Prostate gland (tissue), 2 donors: ENCODE data around the gene PPFIA3. TPM values are rescaled to one million over a fixed set of nuclear protein-coding genes. Genes with fewer than 3 reads are reported as not detected.
A peak's percentile ranks its signal among the peaks of the same experiment; 100 is the strongest.
"Not testable (repeated sequence)": the region's sequence is repeated elsewhere in the genome, so short reads cannot be mapped to it uniquely, and the experiment has no call there.

Source experiments
- DNase-seq: peaks from one replicate; pipeline ENCODE4 v3.0.0-alpha.2; 2019; ENCODE audit warnings: low spot score
- H3K27ac ChIP-seq, 2 donors: fragments of 200-600 bp; sonication (generic); 2 replicates each; pipeline ENCODE4 v1.5.1; 2017 to 2019
- H3K27me3 ChIP-seq: fragments of 200-600 bp; sonication (generic); replicated peaks from 2 replicates; pipeline ENCODE4 v1.5.1; 2019; ENCODE audit not compliant: insufficient read depth
- H3K36me3 ChIP-seq, 2 donors: fragments of 200-600 bp; sonication (generic); 1 replicate in 1 of 2; 2 replicates in 1 of 2; pipeline versions ENCODE4 v1.5.1 to v1.8.1; 2017 to 2019
- H3K4me1 ChIP-seq: fragments of 200-600 bp; sonication (generic); replicated peaks from 2 replicates; pipeline ENCODE4 v1.5.1; 2019
- H3K4me3 ChIP-seq, 2 donors: fragments of 200-600 bp; sonication (generic); 2 replicates each; pipeline ENCODE4 v1.5.1; 2017 to 2019
- H3K9me3 ChIP-seq: fragments of 200-600 bp; sonication (generic); 2 replicates; pipeline ENCODE4 v1.5.1; 2017
- CTCF ChIP-seq, 4 experiments: fragments of 200-600 bp in 2 of 4; fragments of 450-650 bp in 2 of 4; sonication (generic) in 2 of 4; IDR thresholded peaks; 1 replicate in 3 of 4; 2 replicates in 1 of 4; pipeline ENCODE4 v1.5.1; 2016 to 2019; ENCODE audit warnings: antibody characterized with exemption in 4 of 4, mild to moderate bottlenecking in 2 of 4, moderate library complexity in 2 of 4
- POLR2A ChIP-seq: fragments of 450-650 bp; IDR thresholded peaks from one replicate; pipeline ENCODE4 v1.6.1; 2016; ENCODE audit warnings: antibody characterized with exemption, mild to moderate bottlenecking
- POLR2AphosphoS5 ChIP-seq: sonication (generic); formaldehyde crosslinking; IDR thresholded peaks from one replicate; pipeline ENCODE4 v1.6.1; 2017; ENCODE audit warnings: antibody characterized with exemption
- WGBS: methylation state at CpG from one replicate; pipeline ENCODE4 v1.1.5; 2018; 5-methylcytosine and 5-hydroxymethylcytosine counted together
- intact Hi-C: fragments of 100-400 bp; cut with DNase I; formaldehyde crosslinking; loops from one replicate; pipeline ENCODE4 v1.14.2; 2022
- total RNA-seq, 2 donors: library from RNA; depleted of rRNA; stranded (reverse); fragments of >200 nt; gene quantifications; one replicate each; pipeline ENCODE4 v1.1.0, GENCODE V29; 2016

The PPFIA3 gene
- total RNA-seq, 2 donors from 2014 or later = 12.3 to 18.2 TPM

- H3K27ac ChIP-seq = peak overlapping the region in 1 of 2 donors; percentile 19
- no peak for DNase-seq
- H3K9me3 ChIP-seq = no peaks in the 10 kb centered on the region
- WGBS = 24% methylated on average over 22 of the region's 23 CpGs
- no peaks in the 10 kb centered on the region for H3K27me3 ChIP-seq
- TF ChIP-seq POLR2A = no peak
- no peak for TF ChIP-seq POLR2AphosphoS5
- TF ChIP-seq CTCF (IDR thresholded peaks at IDR 0.05) = no peak
- no peaks in the 10 kb centered on the region for H3K36me3 ChIP-seq
- no peak overlapping the region for H3K4me3 ChIP-seq
- intact Hi-C loops = no loop called here
- peaks cover under 1% of the 10 kb centered on the region for H3K4me1 ChIP-seq
These were observed 5.8 kb downstream of the PPFIA3 start for GRCh38 chr19:49125025-49125731.

GRCh38 chr19:49126575-49126974 is 7.2 kb downstream of the PPFIA3 start:
- 65% methylated on average over 4 of the region's 4 CpGs for WGBS
- no peak for TF ChIP-seq CTCF (IDR thresholded peaks at IDR 0.05)
- no peak for TF ChIP-seq POLR2A
- no peak for TF ChIP-seq POLR2AphosphoS5
- H3K4me1 ChIP-seq = no peaks in the 10 kb centered on the region
- no peak overlapping the region for H3K4me3 ChIP-seq
- no peak for DNase-seq
- no peak overlapping the region for H3K27ac ChIP-seq
- no peaks in the 10 kb centered on the region for H3K9me3 ChIP-seq
- no peaks in the 10 kb centered on the region for H3K27me3 ChIP-seq
- no peaks in the 10 kb centered on the region for H3K36me3 ChIP-seq
- intact Hi-C loops = no loop called here

GRCh38 chr19:49127225-49127624 is 7.9 kb downstream of the PPFIA3 start:
- intact Hi-C loops, H3K9me3 ChIP-seq, H3K27me3 ChIP-seq, DNase-seq, H3K4me1 ChIP-seq, H3K4me3 ChIP-seq, H3K36me3 ChIP-seq: not testable (repeated sequence)
- 95% methylated on average over 12 of the region's 12 CpGs for WGBS
- peak overlapping the region in 1 of 2 donors; percentile 67 for H3K27ac ChIP-seq

GRCh38 chr19:49127674-49128544 is 8.6 kb downstream of the PPFIA3 start:
- Histone ChIP-seq H3K27me3 (no peaks in the 10 kb centered on the region), H3K9me3 (no peaks in the 10 kb centered on the region), H3K4me3 (peak overlapping the region; percentile 10 to 18), H3K36me3 (no peaks in the 10 kb centered on the region), H3K27ac (peak overlapping the region; percentile 47 to 67), H3K4me1 (no peaks in the 10 kb centered on the region)
- WGBS = 4% methylated on average over 57 of the region's 63 CpGs
- intact Hi-C loops = no loop called here
- TF ChIP-seq POLR2AphosphoS5 (peak; percentile 80), CTCF (IDR thresholded peaks at IDR 0.05) (peak in 2 of 4 experiments; percentile 39 to 44), POLR2A (peak; percentile 61)
- DNase-seq = peak; percentile 96

- Histone ChIP-seq H3K27ac (peak overlapping the region in 1 of 2 donors; percentile 47), H3K27me3 (no peaks in the 10 kb centered on the region), H3K4me1 (no peaks in the 10 kb centered on the region), H3K36me3 (no peaks in the 10 kb centered on the region), H3K4me3 (no peak overlapping the region), H3K9me3 (no peaks in the 10 kb centered on the region)
- 64% methylated on average over 15 of the region's 15 CpGs for WGBS
- intact Hi-C loops = no loop called here
- DNase-seq = no peak
- TF ChIP-seq POLR2AphosphoS5 (no peak), CTCF (IDR thresholded peaks at IDR 0.05) (no peak), POLR2A (no peak)
These were observed 9.3 kb downstream of the PPFIA3 start for GRCh38 chr19:49128545-49129237.
